Medulla oblongata (tissue), 1 donor: ENCODE results near the gene QRICH1.
A peak's percentile ranks its signal among the peaks of the same experiment; 100 is the strongest.
"Not testable (repeated sequence)": the region's sequence is repeated elsewhere in the genome, so short reads cannot be mapped to it uniquely, and the experiment has no call there.

Experiments used
- DNase-seq: peaks from one replicate; pipeline ENCODE4 v3.0.0-alpha.2; 2015; ENCODE audit errors: extremely low spot score

Gene QRICH1

GRCh38 chr3:49017971-49018706, 75.7 kb downstream of the QRICH1 start, which contains the start of gene DALRD3:
Gene DALRD3 (minus strand): TSS chr3:49018580. CDS start chr3:49018564, 16 bp downstream.
- peak; percentile 81 for DNase-seq

- no peak for DNase-seq
Measured at GRCh38 chr3:49017229-49017970, 76.5 kb downstream of the QRICH1 start.

GRCh38 chr3:49016414-49017228, 77.2 kb downstream of the QRICH1 start:
- no peak for DNase-seq

GRCh38 chr3:49015765-49016164, 78.1 kb downstream of the QRICH1 start:
- DNase-seq = no peak

GRCh38 chr3:49015072-49015471, 78.8 kb downstream of the QRICH1 start:
- no peak for DNase-seq

- DNase-seq = no peak
Measured at GRCh38 chr3:49013738-49014660, 79.9 kb downstream of the QRICH1 start.

- no peak for DNase-seq
Measured at GRCh38 chr3:49013113-49013737, 80.6 kb downstream of the QRICH1 start.

GRCh38 chr3:49012441-49013017, 81.3 kb downstream of the QRICH1 start:
- DNase-seq = no peak

GRCh38 chr3:49009396-49009795, 84.5 kb downstream of the QRICH1 start:
- DNase-seq = no peak

- DNase-seq = not testable (repeated sequence)
Measured at GRCh38 chr3:49008627-49009026, 85.2 kb downstream of the QRICH1 start.

GRCh38 chr3:49007771-49008528, 85.9 kb downstream of the QRICH1 start:
- peak; percentile 86 for DNase-seq

- peak; percentile 97 for DNase-seq
Measured at GRCh38 chr3:49007068-49007770, 86.7 kb downstream of the QRICH1 start, which contains the start of gene WDR6. Gene WDR6 (plus strand): TSS chr3:49007391. CDS start chr3:49007432, 41 bp downstream.

- DNase-seq = peak; percentile 59
Measured at GRCh38 chr3:49006408-49007067, 87.3 kb downstream of the QRICH1 start.

GRCh38 chr3:49005998-49006397, 87.9 kb downstream of the QRICH1 start:
- no peak for DNase-seq

- no peak for DNase-seq
Measured at GRCh38 chr3:49005303-49005680, 88.6 kb downstream of the QRICH1 start.

GRCh38 chr3:49004352-49005302, 89.2 kb downstream of the QRICH1 start:
- DNase-seq = no peak

- DNase-seq = no peak
Measured at GRCh38 chr3:49001155-49001554, 92.7 kb downstream of the QRICH1 start.
